ENCODE data around the gene SLC38A9.
"Not testable (repeated sequence)": the region's sequence is repeated elsewhere in the genome, so short reads cannot be mapped to it uniquely, and the experiment has no call there.

Gene SLC38A9

GRCh38 chr5:55731848-55732247 is 19.7 kb upstream of the SLC38A9 start:
- Histone ChIP-seq H3K27me3 (replicated peaks; ENCODE audit: insufficient read depth, low read length) (no peaks in the 10 kb centered on the region), H3K9ac (ENCODE audit: low read length) (no peak overlapping the region), H3K9me2 (replicated peaks; ENCODE audit: insufficient read depth, low read length) (no peaks in the 10 kb centered on the region), H3F3A (ENCODE audit: insufficient read depth, low read length) (no peaks in the 10 kb centered on the region), H3K36me3 (replicated peaks; ENCODE audit: insufficient read depth, low read length) (no peaks in the 10 kb centered on the region), H4K20me1 (ENCODE audit: insufficient read depth, low read length) (no peaks in the 10 kb centered on the region), H3K9me3 (replicated peaks; ENCODE audit: insufficient read depth, low read length) (no peaks in the 10 kb centered on the region), H3K4me1 (ENCODE audit: low read length) (no peaks in the 10 kb centered on the region), H3K4me2 (ENCODE audit: low read depth, low read length) (no peak overlapping the region), H3K79me2 (ENCODE audit: low read length) (no peaks in the 10 kb centered on the region), H3K27ac (ENCODE audit: low read length) (no peak overlapping the region), H3K4me3 (ENCODE audit: low read length) (no peak overlapping the region), H2AFZ (ENCODE audit: low read length) (no peak overlapping the region)
- no peak for TF ChIP-seq EZH2 (optimal IDR thresholded peaks at IDR 0.05; ENCODE audit: low read depth, low read length)
- TF ChIP-seq CTCF (IDR thresholded peaks at IDR 0.05; ENCODE audit: low read length): no peak
- no peak for TF ChIP-seq EZH2phosphoT487 (IDR thresholded peaks at IDR 0.05; ENCODE audit: low read length)
- no peak for DNase-seq

GRCh38 chr5:55724281-55724680 is 12.2 kb upstream of the SLC38A9 start:
- Histone ChIP-seq H3F3A (ENCODE audit: insufficient read depth, low read length) (no peaks in the 10 kb centered on the region), H3K36me3 (replicated peaks; ENCODE audit: insufficient read depth, low read length) (no peaks in the 10 kb centered on the region)

GRCh38 chr5:55720188-55720703 is 8.1 kb upstream of the SLC38A9 start:
- H3K4me3 ChIP-seq (ENCODE audit: low read length): no peak overlapping the region
- no peaks in the 10 kb centered on the region for H3K79me2 ChIP-seq (ENCODE audit: low read length)
- TF ChIP-seq EZH2 (optimal IDR thresholded peaks at IDR 0.05; ENCODE audit: low read depth, low read length) (no peak), CTCF (IDR thresholded peaks at IDR 0.05; ENCODE audit: low read length) (no peak), EZH2phosphoT487 (IDR thresholded peaks at IDR 0.05; ENCODE audit: low read length) (no peak)
- H2AFZ ChIP-seq (ENCODE audit: low read length): no peak overlapping the region
- no peak for DNase-seq
- H3F3A ChIP-seq (ENCODE audit: insufficient read depth, low read length): no peaks in the 10 kb centered on the region
- no peak overlapping the region for H3K9ac ChIP-seq (ENCODE audit: low read length)
- H4K20me1 ChIP-seq (ENCODE audit: insufficient read depth, low read length): no peaks in the 10 kb centered on the region
- no peaks in the 10 kb centered on the region for H3K27me3 ChIP-seq (replicated peaks; ENCODE audit: insufficient read depth, low read length)
- H3K4me1 ChIP-seq (ENCODE audit: low read length): no peaks in the 10 kb centered on the region
- no peak overlapping the region for H3K27ac ChIP-seq (ENCODE audit: low read length)
- no peaks in the 10 kb centered on the region for H3K9me2 ChIP-seq (replicated peaks; ENCODE audit: insufficient read depth, low read length)
- H3K4me2 ChIP-seq (ENCODE audit: low read depth, low read length): no peak overlapping the region
- H3K9me3 ChIP-seq (replicated peaks; ENCODE audit: insufficient read depth, low read length): no peaks in the 10 kb centered on the region
- no peaks in the 10 kb centered on the region for H3K36me3 ChIP-seq (replicated peaks; ENCODE audit: insufficient read depth, low read length)

More at GRCh38 chr5:55724281-55724680, 12.2 kb upstream of the SLC38A9 start:
- no peaks in the 10 kb centered on the region for H3K9me2 ChIP-seq (replicated peaks; ENCODE audit: insufficient read depth, low read length)
- H3K4me3 ChIP-seq (ENCODE audit: low read length): no peak overlapping the region
- no peaks in the 10 kb centered on the region for H4K20me1 ChIP-seq (ENCODE audit: insufficient read depth, low read length)
- no peak overlapping the region for H2AFZ ChIP-seq (ENCODE audit: low read length)
- no peaks in the 10 kb centered on the region for H3K4me1 ChIP-seq (ENCODE audit: low read length)
- no peaks in the 10 kb centered on the region for H3K9me3 ChIP-seq (replicated peaks; ENCODE audit: insufficient read depth, low read length)
- no peak overlapping the region for H3K9ac ChIP-seq (ENCODE audit: low read length)
- TF ChIP-seq EZH2 (optimal IDR thresholded peaks at IDR 0.05; ENCODE audit: low read depth, low read length) (no peak), CTCF (IDR thresholded peaks at IDR 0.05; ENCODE audit: low read length) (no peak), EZH2phosphoT487 (IDR thresholded peaks at IDR 0.05; ENCODE audit: low read length) (no peak)
- H3K27ac ChIP-seq (ENCODE audit: low read length): no peak overlapping the region
- no peaks in the 10 kb centered on the region for H3K79me2 ChIP-seq (ENCODE audit: low read length)
- no peaks in the 10 kb centered on the region for H3K27me3 ChIP-seq (replicated peaks; ENCODE audit: insufficient read depth, low read length)
- no peak overlapping the region for H3K4me2 ChIP-seq (ENCODE audit: low read depth, low read length)
- DNase-seq: no peak

GRCh38 chr5:55719026-55719425 is 6.9 kb upstream of the SLC38A9 start:
- not testable (repeated sequence) for H3K4me3 ChIP-seq (ENCODE audit: low read length); H3K9me2 ChIP-seq (replicated peaks; ENCODE audit: insufficient read depth, low read length)

More at GRCh38 chr5:55719026-55719425, 6.9 kb upstream of the SLC38A9 start:
- H3K27me3 ChIP-seq (replicated peaks; ENCODE audit: insufficient read depth, low read length); H3K36me3 ChIP-seq (replicated peaks; ENCODE audit: insufficient read depth, low read length); H3F3A ChIP-seq (ENCODE audit: insufficient read depth, low read length); H3K27ac ChIP-seq (ENCODE audit: low read length); H3K4me1 ChIP-seq (ENCODE audit: low read length); H4K20me1 ChIP-seq (ENCODE audit: insufficient read depth, low read length); H3K9ac ChIP-seq (ENCODE audit: low read length); H2AFZ ChIP-seq (ENCODE audit: low read length); H3K9me3 ChIP-seq (replicated peaks; ENCODE audit: insufficient read depth, low read length); DNase-seq; H3K4me2 ChIP-seq (ENCODE audit: low read depth, low read length); H3K79me2 ChIP-seq (ENCODE audit: low read length): not testable (repeated sequence)
